HepG2 (cell line): Measurements from ENCODE around the gene PPARA.

Experiments
- EZH2 ChIP-seq: conservative IDR thresholded peaks from 2 replicates; pipeline ENCODE4 v1.6.1; 2012; ENCODE audit warnings: mild to moderate bottlenecking, low read depth, low read length, moderate library complexity
- KLF16 ChIP-seq, 2 experiments: sonication (generic) in 1 of 2; formaldehyde crosslinking in 1 of 2; IDR thresholded peaks; 2 replicates each; pipeline versions ENCODE4 v1.6.1 to v1.8.0; 2016 to 2023; ENCODE audit warnings: missing genetic modification reagents in 2 of 2, missing compliant biosample characterization in 1 of 2
- MZF1 ChIP-seq: sonication (generic); formaldehyde crosslinking; IDR thresholded peaks from 2 replicates; pipeline ENCODE4 v1.8.1; 2023; ENCODE audit warnings: mild to moderate bottlenecking, missing genetic modification reagents, borderline replicate concordance
- SUZ12 ChIP-seq: fragments of 150-350 bp; IDR thresholded peaks from 2 replicates; pipeline ENCODE4 v1.6.1; 2014; ENCODE audit warnings: low read depth, low read length
- TSC22D2 ChIP-seq: sonication (generic); formaldehyde crosslinking; IDR thresholded peaks from 2 replicates; pipeline ENCODE4 v1.5.1; 2020; ENCODE audit warnings: missing genetic modification reagents, mild to moderate bottlenecking, borderline replicate concordance
- ZFP36 ChIP-seq: fragments of 150-350 bp; IDR thresholded peaks from 2 replicates; pipeline ENCODE4 v1.6.1; 2018; ENCODE audit warnings: borderline replicate concordance, low read length, low read depth; ENCODE audit not compliant: partially characterized antibody
- ZMYM2 ChIP-seq: sonication (generic); formaldehyde crosslinking; IDR thresholded peaks from 2 replicates; pipeline ENCODE4 v1.8.0; 2022; ENCODE audit warnings: mild to moderate bottlenecking, missing genetic modification reagents

DNA sequence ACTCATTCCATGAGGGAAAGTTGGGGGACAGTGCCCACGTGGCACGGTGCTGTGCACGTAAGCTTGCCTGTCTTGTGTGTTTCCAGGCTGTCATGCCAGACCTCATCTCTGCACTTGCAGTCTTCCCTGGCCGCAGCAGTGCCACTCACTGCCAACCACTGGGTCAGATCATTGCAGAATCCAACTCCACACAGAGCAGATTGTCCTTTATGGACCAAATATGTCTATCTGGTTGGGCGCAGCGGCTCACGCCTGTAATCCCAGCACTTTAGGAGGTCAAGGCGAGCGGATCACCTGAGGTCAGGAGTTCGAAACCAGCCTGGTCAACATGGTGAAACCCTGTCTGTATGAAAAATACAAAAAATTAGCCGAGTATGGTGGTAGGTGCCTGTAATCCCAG, 4.4 kb upstream of the PPARA start:
- TF ChIP-seq EZH2 (no peak), ZFP36 (no peak), ZMYM2 (no peak), SUZ12 (no peak), MZF1 (CRISPR knock-in tag) (no peak), TSC22D2 (no peak), KLF16 (CRISPR knock-in tag; IDR thresholded peaks at IDR 0.05) (no peak)
